HAP-1 (cell line): ENCODE measurements around the gene PTPRG.

Experiments
- DNase-seq, 2 experiments: peaks; one replicate each; pipeline ENCODE4 v3.0.0-alpha.2; 2016 to 2020; ENCODE audit warnings: low spot score in 2 of 2
- H3K27me3 ChIP-seq: fragments of 250-450 bp; sonication (Bioruptor Pico); 2 replicates; pipeline ENCODE4 v1.5.1; 2020; ENCODE audit warnings: low read depth, mild to moderate bottlenecking, moderate library complexity
- H3K36me3 ChIP-seq: fragments of 250-450 bp; sonication (Bioruptor Pico); replicated peaks from 2 replicates; pipeline ENCODE4 v1.5.1; 2020; ENCODE audit warnings: mild to moderate bottlenecking
- H3K4me1 ChIP-seq: fragments of 250-450 bp; sonication (Bioruptor Pico); 2 replicates; pipeline ENCODE4 v1.5.1; 2020; ENCODE audit warnings: mild to moderate bottlenecking
- H3K4me3 ChIP-seq: fragments of 250-450 bp; sonication (Bioruptor Pico); 2 replicates; pipeline ENCODE4 v1.5.1; 2020; ENCODE audit warnings: mild to moderate bottlenecking, moderate library complexity
- H3K9me3 ChIP-seq: fragments of 250-450 bp; sonication (Bioruptor Pico); 2 replicates; pipeline ENCODE4 v1.5.1; 2020; ENCODE audit warnings: mild to moderate bottlenecking, moderate library complexity
- in situ Hi-C: fragments of 300-500 bp; cut with MboI; formaldehyde crosslinking; loops from 3 replicates; pipeline ENCODE4 v1.14.3; 2020; ENCODE audit warnings: low sequenced_read_pairs, inconsistent platforms, mixed read lengths

PTPRG gene

GRCh38 chr3:62097121-62097520 lies 535.8 kb downstream of the PTPRG start:
- H3K36me3 ChIP-seq: no peaks in the 10 kb centered on the region
- in situ Hi-C loops: no loop called here
- H3K9me3 ChIP-seq: no peaks in the 10 kb centered on the region
- no peak overlapping the region for H3K4me3 ChIP-seq
- H3K4me1 ChIP-seq: no peaks in the 10 kb centered on the region
- no peaks in the 10 kb centered on the region for H3K27me3 ChIP-seq
- DNase-seq: no peak

GRCh38 chr3:62098646-62099365 lies 537.4 kb downstream of the PTPRG start:
- Histone ChIP-seq H3K36me3 (no peaks in the 10 kb centered on the region), H3K9me3 (no peaks in the 10 kb centered on the region), H3K4me1 (no peaks in the 10 kb centered on the region), H3K4me3 (no peak overlapping the region), H3K27me3 (no peaks in the 10 kb centered on the region)
- in situ Hi-C loops: no loop called here
- no peak for DNase-seq

- Histone ChIP-seq H3K4me1 (no peaks in the 10 kb centered on the region), H3K9me3 (no peaks in the 10 kb centered on the region), H3K36me3 (no peaks in the 10 kb centered on the region), H3K4me3 (no peak overlapping the region), H3K27me3 (no peaks in the 10 kb centered on the region)
- no peak for DNase-seq
- in situ Hi-C loops: no loop called here
These were observed 539.1 kb downstream of the PTPRG start for GRCh38 chr3:62100282-62100989.

DNA sequence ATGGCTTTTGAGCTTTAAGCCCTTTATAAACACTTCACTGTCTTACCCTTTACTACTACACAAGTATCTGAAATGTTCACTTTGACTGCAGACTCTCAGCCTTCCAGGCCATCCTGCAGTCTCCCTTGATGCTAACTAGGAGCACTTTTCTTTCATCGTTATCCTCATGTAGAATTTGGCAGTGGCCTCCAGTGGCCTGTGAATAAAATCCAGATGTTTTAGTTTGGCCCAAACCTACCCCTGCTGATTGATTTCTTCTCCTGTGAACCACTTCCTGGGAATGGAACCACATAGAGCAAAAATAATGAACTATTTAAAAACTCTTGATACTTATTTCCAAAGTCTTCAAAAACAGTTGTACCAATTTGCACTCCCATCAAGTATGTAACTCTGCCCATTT lies 540.1 kb downstream of the PTPRG start:
- in situ Hi-C loops: no loop called here
- no peaks in the 10 kb centered on the region for H3K27me3 ChIP-seq
- DNase-seq: no peak
- H3K36me3 ChIP-seq: no peaks in the 10 kb centered on the region
- no peaks in the 10 kb centered on the region for H3K4me1 ChIP-seq
- H3K4me3 ChIP-seq: no peak overlapping the region
- H3K9me3 ChIP-seq: no peaks in the 10 kb centered on the region

DNA sequence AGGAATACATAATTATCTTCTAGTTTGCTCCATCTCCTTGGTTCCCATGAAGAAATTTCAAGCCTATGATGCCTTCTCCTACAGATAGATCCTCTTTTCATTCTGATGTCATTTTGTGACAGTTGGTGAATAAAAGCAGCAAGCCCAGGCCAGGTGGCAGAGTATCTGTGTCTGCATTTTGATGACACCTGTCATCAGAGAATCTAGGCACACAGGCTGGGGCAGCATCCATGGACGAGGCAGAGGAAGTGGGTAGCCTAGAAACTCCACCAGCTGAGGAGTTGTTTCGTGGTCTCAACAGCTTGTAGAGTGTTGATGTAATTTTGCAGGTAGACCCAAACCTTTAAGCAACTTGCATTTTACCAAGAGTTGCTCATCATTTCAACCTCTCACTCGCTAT lies 542.2 kb downstream of the PTPRG start:
- no peak overlapping the region for H3K4me3 ChIP-seq
- no peak for DNase-seq
- in situ Hi-C loops: no loop called here
- H3K9me3 ChIP-seq: no peaks in the 10 kb centered on the region
- H3K36me3 ChIP-seq: no peaks in the 10 kb centered on the region
- no peaks in the 10 kb centered on the region for H3K4me1 ChIP-seq
- H3K27me3 ChIP-seq: no peaks in the 10 kb centered on the region

DNA sequence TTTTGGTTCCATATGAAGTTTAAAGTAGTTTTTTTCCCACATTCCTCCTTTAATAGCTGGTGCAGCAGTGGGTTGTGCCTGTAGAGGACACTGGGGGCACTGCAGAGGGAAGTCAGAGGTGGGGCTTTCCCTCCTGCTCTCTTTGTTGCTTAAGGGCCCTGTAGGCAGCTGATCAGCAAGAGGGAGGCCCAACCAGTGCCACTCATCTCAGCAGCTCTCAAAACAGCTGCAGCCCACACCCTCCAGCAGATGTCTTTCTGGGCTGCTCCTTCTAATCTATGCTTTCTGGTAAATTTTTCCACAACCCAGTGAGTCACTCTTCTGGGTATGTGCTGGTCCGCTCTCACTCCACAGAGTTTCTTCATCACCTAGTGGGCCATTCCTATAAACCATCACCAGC lies 548.2 kb downstream of the PTPRG start:
- in situ Hi-C loops: no loop called here
- Histone ChIP-seq H3K9me3 (no peaks in the 10 kb centered on the region), H3K4me1 (no peaks in the 10 kb centered on the region), H3K36me3 (no peaks in the 10 kb centered on the region), H3K27me3 (no peaks in the 10 kb centered on the region), H3K4me3 (no peak overlapping the region)
- DNase-seq: no peak

DNA sequence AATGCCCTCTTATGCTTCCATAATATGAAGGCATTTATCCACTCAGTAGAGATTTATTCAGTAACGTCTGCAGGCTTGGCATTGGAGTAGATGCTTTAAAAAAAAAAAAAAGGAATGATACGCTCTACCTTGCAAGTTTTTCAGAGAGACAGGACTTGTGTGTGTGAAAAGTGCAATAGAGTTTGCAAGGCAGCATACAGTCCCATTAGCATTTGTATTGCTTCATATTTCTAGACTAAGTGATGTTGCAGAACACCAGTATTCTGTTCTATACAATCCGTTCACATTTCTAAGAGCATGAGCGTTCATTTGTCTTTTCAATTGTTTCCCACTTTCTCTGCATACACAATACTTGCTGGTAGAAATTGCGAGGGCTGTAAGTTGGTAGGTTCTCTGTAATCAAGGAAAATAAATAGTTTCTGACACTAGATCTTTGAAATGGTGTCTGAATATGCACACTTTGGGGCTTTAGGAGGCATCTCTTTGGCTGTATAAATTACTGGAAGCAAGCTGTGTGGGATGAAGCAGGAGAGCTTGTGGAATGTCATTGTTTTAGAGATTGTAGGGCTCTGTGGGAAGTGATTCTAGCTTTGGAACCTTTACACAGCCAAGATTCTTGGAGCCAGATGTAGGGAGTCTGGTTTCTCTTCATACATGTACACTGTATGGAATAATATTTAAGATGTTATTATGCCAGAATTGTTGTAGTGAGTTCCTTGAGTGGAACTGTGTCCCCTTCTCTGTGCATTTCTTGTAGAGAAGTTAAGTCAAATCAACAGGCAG lies 549.3 kb downstream of the PTPRG start:
- DNase-seq: no peak
- Histone ChIP-seq H3K9me3 (no peaks in the 10 kb centered on the region), H3K4me3 (no peak overlapping the region), H3K27me3 (no peaks in the 10 kb centered on the region), H3K36me3 (no peaks in the 10 kb centered on the region), H3K4me1 (no peaks in the 10 kb centered on the region)
- in situ Hi-C loops: no loop called here

GRCh38 chr3:62113092-62113491 lies 551.7 kb downstream of the PTPRG start:
- in situ Hi-C loops: no loop called here
- H3K4me3 ChIP-seq: no peak overlapping the region

GRCh38 chr3:62114763-62115162 lies 553.4 kb downstream of the PTPRG start:
- in situ Hi-C loops: no loop called here
- H3K9me3 ChIP-seq: no peaks in the 10 kb centered on the region
- DNase-seq: no peak

More at GRCh38 chr3:62113092-62113491, 551.7 kb downstream of the PTPRG start:
- DNase-seq: no peak
- Histone ChIP-seq H3K36me3 (no peaks in the 10 kb centered on the region), H3K9me3 (no peaks in the 10 kb centered on the region), H3K27me3 (no peaks in the 10 kb centered on the region), H3K4me1 (no peaks in the 10 kb centered on the region)

DNA sequence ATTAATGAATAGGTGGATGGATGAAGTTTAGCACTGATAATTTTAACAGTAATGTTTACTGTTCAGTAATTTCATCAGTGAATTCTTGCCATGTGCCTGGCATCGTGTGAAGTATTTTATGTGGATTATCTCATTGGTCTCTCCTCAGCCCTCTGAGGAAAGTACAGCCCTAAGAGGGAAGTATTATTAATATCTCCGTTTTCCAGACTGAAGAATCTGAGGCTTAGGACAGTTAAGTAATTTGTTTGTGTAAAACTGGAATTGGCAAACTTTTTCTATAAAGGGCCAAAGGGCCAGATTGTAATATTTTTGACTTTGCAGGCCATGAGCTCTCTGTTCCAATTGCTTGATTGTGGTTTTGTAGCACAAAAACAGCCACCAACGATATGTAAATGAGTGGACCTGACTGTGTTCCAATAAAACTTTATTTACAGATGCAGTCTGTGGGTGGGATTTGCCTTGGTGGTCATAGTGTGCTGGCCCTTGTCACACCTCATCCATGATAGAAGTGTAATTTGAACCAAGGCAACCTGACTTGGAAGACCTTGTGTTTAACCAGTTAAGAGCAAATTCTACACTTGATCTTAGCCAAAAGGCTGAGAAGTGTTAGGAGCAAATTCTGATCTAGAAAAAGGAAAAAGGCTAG lies 556.7 kb downstream of the PTPRG start:
- DNase-seq: no peak
- no peaks in the 10 kb centered on the region for H3K27me3 ChIP-seq
- no peaks in the 10 kb centered on the region for H3K4me1 ChIP-seq
- H3K36me3 ChIP-seq: no peaks in the 10 kb centered on the region
- H3K9me3 ChIP-seq: no peaks in the 10 kb centered on the region
- in situ Hi-C loops: no loop called here
- H3K4me3 ChIP-seq: no peak overlapping the region

More at GRCh38 chr3:62114763-62115162, 553.4 kb downstream of the PTPRG start:
- H3K27me3 ChIP-seq: no peaks in the 10 kb centered on the region
- H3K4me3 ChIP-seq: no peak overlapping the region
- no peaks in the 10 kb centered on the region for H3K4me1 ChIP-seq
- no peaks in the 10 kb centered on the region for H3K36me3 ChIP-seq

- Histone ChIP-seq H3K27me3 (no peaks in the 10 kb centered on the region), H3K9me3 (no peaks in the 10 kb centered on the region), H3K36me3 (no peaks in the 10 kb centered on the region), H3K4me1 (no peaks in the 10 kb centered on the region), H3K4me3 (no peak overlapping the region)
- no peak for DNase-seq
- in situ Hi-C loops: no loop called here
These were observed 557.8 kb downstream of the PTPRG start for GRCh38 chr3:62119139-62119538.

- Histone ChIP-seq H3K9me3 (no peaks in the 10 kb centered on the region), H3K4me1 (no peaks in the 10 kb centered on the region), H3K27me3 (no peaks in the 10 kb centered on the region), H3K36me3 (no peaks in the 10 kb centered on the region), H3K4me3 (no peak overlapping the region)
- no peak for DNase-seq
- in situ Hi-C loops: no loop called here
These were observed 561.4 kb downstream of the PTPRG start for GRCh38 chr3:62122819-62123218.

GRCh38 chr3:62125380-62125779 lies 564.0 kb downstream of the PTPRG start:
- H3K4me1 ChIP-seq: no peaks in the 10 kb centered on the region

More at GRCh38 chr3:62125380-62125779, 564.0 kb downstream of the PTPRG start:
- Histone ChIP-seq H3K27me3 (no peaks in the 10 kb centered on the region), H3K4me3 (no peak overlapping the region), H3K9me3 (no peaks in the 10 kb centered on the region), H3K36me3 (no peaks in the 10 kb centered on the region)
- in situ Hi-C loops: no loop called here
- DNase-seq: no peak
